ENCODE data around the gene TPH1.

The TPH1 gene

DNA sequence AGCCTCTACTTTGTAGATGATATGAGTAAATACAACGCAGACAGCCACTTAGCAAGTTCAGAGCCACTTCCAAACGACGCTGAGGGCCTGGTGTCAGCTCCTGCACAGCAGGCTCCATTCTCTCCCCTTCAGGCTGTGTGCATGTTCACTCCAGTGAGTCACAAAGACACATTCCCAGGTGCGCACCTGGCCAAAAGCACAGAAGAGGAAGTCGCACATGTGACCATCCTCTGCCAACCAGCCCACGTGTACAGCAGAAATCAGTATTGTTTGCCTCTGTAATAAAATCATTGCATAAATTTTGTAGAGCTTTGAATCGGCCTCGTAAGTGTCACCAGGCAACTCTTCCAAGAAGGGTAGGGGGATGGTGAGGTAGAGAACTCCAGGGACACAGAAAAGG, 19.5 kb upstream of the TPH1 start:
- TF ChIP-seq YY1 (IDR thresholded peaks at IDR 0.05; ENCODE audit: low read depth) (no peak), NFIC (IDR thresholded peaks at IDR 0.05) (no peak), RAD21 (IDR thresholded peaks at IDR 0.05; ENCODE audit: low read depth) (no peak), ZBTB7A (IDR thresholded peaks at IDR 0.05; ENCODE audit: low read depth) (no peak), EGR1 (IDR thresholded peaks at IDR 0.05) (no peak), TEAD4 (IDR thresholded peaks at IDR 0.05) (no peak), REST (IDR thresholded peaks at IDR 0.05; ENCODE audit: low read depth) (no peak), USF1 (IDR thresholded peaks at IDR 0.05) (no peak), MAX (IDR thresholded peaks at IDR 0.05) (no peak), FOXM1 (IDR thresholded peaks at IDR 0.05; ENCODE audit: borderline replicate concordance, low read depth) (no peak), CEBPB (IDR thresholded peaks at IDR 0.05) (no peak), TCF12 (IDR thresholded peaks at IDR 0.05; ENCODE audit: low read depth) (no peak)

DNA sequence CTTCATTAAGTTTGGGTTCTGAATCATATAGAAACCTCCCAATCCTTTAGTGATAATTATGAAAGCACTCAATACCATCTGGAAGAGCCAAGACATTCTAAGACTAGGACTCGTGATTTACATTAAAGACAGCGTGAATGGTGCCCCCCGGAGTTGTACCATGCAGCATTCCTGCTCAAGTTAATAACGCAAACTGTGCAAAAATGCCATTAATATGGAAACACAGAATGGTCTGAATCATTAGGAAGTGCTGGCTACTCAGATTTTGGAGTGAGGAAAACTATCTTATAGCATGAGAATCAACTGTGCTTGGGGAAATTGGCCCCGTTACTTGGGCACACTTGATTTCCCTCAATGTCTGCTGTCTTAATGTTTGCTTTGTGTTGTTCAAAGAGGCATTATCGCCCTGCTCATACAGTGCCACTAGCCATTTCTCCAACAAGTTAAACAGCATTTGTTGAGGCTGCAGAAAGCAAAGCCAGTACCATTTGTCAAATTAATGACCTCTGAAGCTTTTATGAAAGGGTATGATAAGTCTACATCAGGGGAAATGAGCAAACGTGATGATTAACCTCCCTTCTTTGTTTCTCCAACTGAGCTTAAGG, 18.5 kb upstream of the TPH1 start:
- no peak for TF ChIP-seq TAF1 (IDR thresholded peaks at IDR 0.05; ENCODE audit: low read depth)
- no peak for TF ChIP-seq RAD21 (IDR thresholded peaks at IDR 0.05; ENCODE audit: low read depth)
- TF ChIP-seq ZBTB7A (IDR thresholded peaks at IDR 0.05; ENCODE audit: low read depth), result no peak
- no peak for TF ChIP-seq EP300 (IDR thresholded peaks at IDR 0.05; ENCODE audit: borderline replicate concordance)
- no peak for TF ChIP-seq CEBPB (IDR thresholded peaks at IDR 0.05)
- TF ChIP-seq CREB1 (IDR thresholded peaks at IDR 0.05; ENCODE audit: low read depth), result no peak
- no peak for TF ChIP-seq TEAD4 (IDR thresholded peaks at IDR 0.05)
- TF ChIP-seq TCF12 (IDR thresholded peaks at IDR 0.05; ENCODE audit: low read depth), result no peak
- TF ChIP-seq NFIC (IDR thresholded peaks at IDR 0.05), result no peak
- no peak for TF ChIP-seq FOXM1 (IDR thresholded peaks at IDR 0.05; ENCODE audit: borderline replicate concordance, low read depth)
- no peak for TF ChIP-seq MAX (IDR thresholded peaks at IDR 0.05)
- no peak for TF ChIP-seq USF1 (IDR thresholded peaks at IDR 0.05)
- TF ChIP-seq REST (IDR thresholded peaks at IDR 0.05; ENCODE audit: low read depth), result no peak
- no peak for TF ChIP-seq YY1 (IDR thresholded peaks at IDR 0.05; ENCODE audit: low read depth)
- TF ChIP-seq EGR1 (IDR thresholded peaks at IDR 0.05), result no peak

GRCh38 chr11:18063862-18064434, 17.9 kb upstream of the TPH1 start:
- TF ChIP-seq TAF1 (IDR thresholded peaks at IDR 0.05; ENCODE audit: low read depth) (no peak), EGR1 (IDR thresholded peaks at IDR 0.05) (no peak), ZBTB7A (IDR thresholded peaks at IDR 0.05; ENCODE audit: low read depth) (no peak), MAX (IDR thresholded peaks at IDR 0.05) (no peak)

GRCh38 chr11:18063125-18063524, 17.1 kb upstream of the TPH1 start:
- TF ChIP-seq NFIC (IDR thresholded peaks at IDR 0.05) (no peak), EGR1 (IDR thresholded peaks at IDR 0.05) (no peak), CREB1 (IDR thresholded peaks at IDR 0.05; ENCODE audit: low read depth) (no peak), CEBPB (IDR thresholded peaks at IDR 0.05) (no peak), FOXM1 (IDR thresholded peaks at IDR 0.05; ENCODE audit: borderline replicate concordance, low read depth) (no peak), TAF1 (IDR thresholded peaks at IDR 0.05; ENCODE audit: low read depth) (no peak), MAX (IDR thresholded peaks at IDR 0.05) (no peak), TEAD4 (IDR thresholded peaks at IDR 0.05) (no peak), REST (IDR thresholded peaks at IDR 0.05; ENCODE audit: low read depth) (no peak)

All from Ishikawa (cell line).